B cell (primary cell): ENCODE data around the gene LYZL6. TPM values are rescaled to one million over a fixed set of nuclear protein-coding genes. Genes with fewer than 3 reads are reported as not detected.

ENCODE experiments used
- ATAC-seq: fragments of 200-7000 bp; cut with Tn5 transposase; one replicate; pipeline ENCODE4 v1.10.0; 2021; ENCODE audit warnings: low read depth, mild to moderate bottlenecking, moderate number of reproducible peaks, moderate library complexity
- CTCF ChIA-PET: fragments of 350-600 bp; sonication (Branson Sonifier 250); formaldehyde crosslinking; loops from one replicate; lab custom pipeline; 2021; ENCODE audit warnings: antibody characterized with exemption, inconsistent platforms; lab: Charles Lee
- POLR2A ChIA-PET: fragments of 350-600 bp; sonication (Branson Sonifier 250); formaldehyde crosslinking; loops from one replicate; lab custom pipeline; 2021; ENCODE audit warnings: antibody characterized with exemption; lab: Charles Lee
- DNase-seq: peaks from one replicate; pipeline ENCODE4 v3.0.0; 2013
- H2AFZ ChIP-seq: 2 replicates; pipeline ENCODE4 v1.6.1; 2012; ENCODE audit warnings: mild to moderate bottlenecking, low read depth, low read length; ENCODE audit not compliant: insufficient read depth, poor library complexity, severe bottlenecking
- H3K27ac ChIP-seq, 2 donors: 1 replicate in 1 of 2; 2 replicates in 1 of 2; pipeline ENCODE4 v1.5.1; 2012 to 2013; ENCODE audit warnings: low read length in 2 of 2, mild to moderate bottlenecking in 2 of 2, moderate library complexity in 1 of 2
- H3K27me3 ChIP-seq, 4 experiments: fragments of 200-600 bp in 1 of 4; sonication (generic) in 1 of 4; replicated peaks in 1 of 4; 1 replicate in 2 of 4; 2 replicates in 2 of 4; pipeline versions ENCODE4 v1.6.1 to v1.7.0; 2013 to 2016; ENCODE audit warnings: low read length in 3 of 4, mild to moderate bottlenecking in 2 of 4, mixed read lengths in 1 of 4, moderate library complexity in 1 of 4; ENCODE audit not compliant: insufficient read depth in 4 of 4, control insufficient read depth in 3 of 4; ENCODE audit errors: control extremely low read depth in 1 of 4
- H3K36me3 ChIP-seq, 2 experiments: replicated peaks in 1 of 2; 1 replicate in 1 of 2; 2 replicates in 1 of 2; pipeline versions ENCODE4 v1.6.1 to v1.7.1; 2013; ENCODE audit warnings: low read length in 1 of 2; ENCODE audit not compliant: insufficient read depth in 2 of 2, control insufficient read depth in 1 of 2; ENCODE audit errors: control extremely low read depth in 1 of 2, extremely low read depth in 1 of 2
- H3K4me1 ChIP-seq, 2 donors: fragments of 200-600 bp in 1 of 2; sonication (generic) in 1 of 2; 1 replicate in 1 of 2; 2 replicates in 1 of 2; pipeline versions ENCODE4 v1.5.1 to v1.6.1; 2013 to 2017; ENCODE audit warnings: low read length in 2 of 2; ENCODE audit not compliant: control insufficient read depth in 2 of 2, insufficient read depth in 2 of 2
- H3K4me2 ChIP-seq: replicated peaks from 2 replicates; pipeline ENCODE3; 2012; ENCODE audit warnings: mild to moderate bottlenecking, low read depth, low read length; ENCODE audit not compliant: poor library complexity, severe bottlenecking
- H3K4me3 ChIP-seq, 5 experiments: fragments of 200-600 bp in 1 of 5; sonication (generic) in 1 of 5; 1 replicate in 3 of 5; 2 replicates in 2 of 5; pipeline versions ENCODE4 v1.5.1 to v1.7.0; 2011 to 2016; ENCODE audit warnings: low read length in 4 of 5, mild to moderate bottlenecking in 4 of 5, low read depth in 2 of 5, control low read depth in 1 of 5, moderate library complexity in 1 of 5; ENCODE audit not compliant: insufficient read depth in 1 of 5; ENCODE audit errors: control extremely low read depth in 1 of 5, extremely low read depth in 1 of 5
- H3K79me2 ChIP-seq: fragments of 200-600 bp; sonication (generic); one replicate; pipeline ENCODE4 v1.6.0; 2016; ENCODE audit warnings: low read length; ENCODE audit not compliant: control insufficient read depth, insufficient read depth
- H3K9ac ChIP-seq: fragments of 200-600 bp; sonication (generic); 2 replicates; pipeline ENCODE4 v1.6.1; 2017; ENCODE audit warnings: mild to moderate bottlenecking, low read length, moderate library complexity
- H3K9me3 ChIP-seq, 3 donors: one replicate each; pipeline versions ENCODE4 v1.6.1 to v1.7.1; 2013; ENCODE audit warnings: low read length in 2 of 3; ENCODE audit not compliant: control insufficient read depth in 2 of 3, insufficient read depth in 1 of 3; ENCODE audit errors: control extremely low read depth in 1 of 3
- H4K20me1 ChIP-seq: 2 replicates; pipeline ENCODE4 v1.6.0; 2012; ENCODE audit warnings: mild to moderate bottlenecking, low read length; ENCODE audit not compliant: insufficient read depth, control insufficient read depth, poor library complexity, severe bottlenecking
- H3K27ac Mint-ChIP-seq: one replicate; pipeline ENCODE4 v1.8.0; 2021; ENCODE audit warnings: mixed read lengths
- H3K27me3 Mint-ChIP-seq: one replicate; pipeline ENCODE4 v1.8.0; 2021; ENCODE audit warnings: mixed read lengths
- H3K4me1 Mint-ChIP-seq: one replicate; pipeline ENCODE4 v1.8.0; 2021; ENCODE audit warnings: mixed read lengths
- H3K4me3 Mint-ChIP-seq: one replicate; pipeline ENCODE4 v1.8.0; 2021; ENCODE audit warnings: mixed read lengths
- H3K9me3 Mint-ChIP-seq: one replicate; pipeline ENCODE4 v1.8.0; 2022; ENCODE audit warnings: mixed read lengths; ENCODE audit not compliant: insufficient read depth
- EZH2 ChIP-seq: IDR thresholded peaks from 2 replicates; pipeline ENCODE4 v1.6.1; 2012; ENCODE audit warnings: borderline replicate concordance, low read depth, mild to moderate bottlenecking, moderate library complexity, low read length; ENCODE audit not compliant: insufficient read depth, poor library complexity, severe bottlenecking
- WGBS: methylation state at CpG from one replicate; pipeline ENCODE4 v1.1.5; 2013; ENCODE audit warnings: missing lambda C conversion rate; ENCODE audit not compliant: insufficient coverage; 5-methylcytosine and 5-hydroxymethylcytosine counted together
- intact Hi-C: fragments of 100-400 bp; cut with micrococcal nuclease; formaldehyde crosslinking; loops from one replicate; pipeline ENCODE4 v1.10.0; 2022
- polyA plus RNA-seq: library from polyadenylated mRNA; depleted of rRNA; stranded (reverse); fragments of >200 nt; gene quantifications from 2 replicates; pipeline ENCODE4 v1.2.3, GENCODE V29; 2012
- total RNA-seq, 2 donors: library from RNA; stranded (reverse); fragments of 120-200 nt in 1 of 2; gene quantifications; 1 replicate in 1 of 2; 2 replicates in 1 of 2; pipeline versions ENCODE4 v1.2.3 to v1.2.4, GENCODE V29; 2013 to 2022
- TF ChIP-seq, protein P1 (sequence below): fragments of 200-600 bp; IDR thresholded peaks from one replicate; pipeline ENCODE4 v1.8.0; 2022; ENCODE audit warnings: antibody characterized with exemption, mild to moderate bottlenecking

Gene LYZL6
- total and polyA plus RNA-seq, 2 donors (not counting 1 experiment from before 2014, with no cell fraction given), result not detected

GRCh38 chr17:35892091-35893035, 51.1 kb downstream of the LYZL6 start:
- Mint-ChIP-seq H3K4me3 (no peak overlapping the region), H3K9me3 (no peaks in the 10 kb centered on the region), H3K27ac (no peak overlapping the region), H3K27me3 (peaks cover 6% of the 10 kb centered on the region), H3K4me1 (no peaks in the 10 kb centered on the region)
- POLR2A ChIA-PET, result interaction anchor here (0.7 kb wide), 1 partner anchor 64 kb away, joined by 3 read pairs; no protein-coding TSS in a partner anchor
- Histone ChIP-seq H3K9me3 (peaks cover 0 to 2% (median 0%) of the 10 kb centered on the region in 3 donors), H3K27ac (no peak overlapping the region), H3K9ac (no peak overlapping the region), H4K20me1 (no peaks in the 10 kb centered on the region), H3K4me3 (no peak overlapping the region), H2AFZ (no peak overlapping the region), H3K4me1 (no peaks in the 10 kb centered on the region), H3K79me2 (no peaks in the 10 kb centered on the region), H3K27me3 (peaks cover 0 to 6% (median 0%) of the 10 kb centered on the region in 4 experiments), H3K4me2 (no peak overlapping the region), H3K36me3 (no peaks in the 10 kb centered on the region)
- intact Hi-C loops, result no loop called here
- no CpG with 5 or more reads among the region's 6 CpGs for WGBS
- CTCF ChIA-PET, result no interaction called here
- no peak for TF ChIP-seq EZH2
- TF ChIP-seq, protein P1, sequence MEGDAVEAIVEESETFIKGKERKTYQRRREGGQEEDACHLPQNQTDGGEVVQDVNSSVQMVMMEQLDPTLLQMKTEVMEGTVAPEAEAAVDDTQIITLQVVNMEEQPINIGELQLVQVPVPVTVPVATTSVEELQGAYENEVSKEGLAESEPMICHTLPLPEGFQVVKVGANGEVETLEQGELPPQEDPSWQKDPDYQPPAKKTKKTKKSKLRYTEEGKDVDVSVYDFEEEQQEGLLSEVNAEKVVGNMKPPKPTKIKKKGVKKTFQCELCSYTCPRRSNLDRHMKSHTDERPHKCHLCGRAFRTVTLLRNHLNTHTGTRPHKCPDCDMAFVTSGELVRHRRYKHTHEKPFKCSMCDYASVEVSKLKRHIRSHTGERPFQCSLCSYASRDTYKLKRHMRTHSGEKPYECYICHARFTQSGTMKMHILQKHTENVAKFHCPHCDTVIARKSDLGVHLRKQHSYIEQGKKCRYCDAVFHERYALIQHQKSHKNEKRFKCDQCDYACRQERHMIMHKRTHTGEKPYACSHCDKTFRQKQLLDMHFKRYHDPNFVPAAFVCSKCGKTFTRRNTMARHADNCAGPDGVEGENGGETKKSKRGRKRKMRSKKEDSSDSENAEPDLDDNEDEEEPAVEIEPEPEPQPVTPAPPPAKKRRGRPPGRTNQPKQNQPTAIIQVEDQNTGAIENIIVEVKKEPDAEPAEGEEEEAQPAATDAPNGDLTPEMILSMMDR, result no peak
- DNase-seq (no peak), ATAC-seq (no peak)

- ATAC-seq (no peak), DNase-seq (no peak)
- Mint-ChIP-seq H3K9me3 (no peaks in the 10 kb centered on the region), H3K4me1 (no peaks in the 10 kb centered on the region), H3K27me3 (peaks cover 6% of the 10 kb centered on the region), H3K27ac (no peak overlapping the region), H3K4me3 (no peak overlapping the region)
- TF ChIP-seq, protein P1, result no peak
- no peak for TF ChIP-seq EZH2
- no peaks in the 10 kb centered on the region for H3K4me1 ChIP-seq
- intact Hi-C loops, result no loop called here
- H3K4me3 ChIP-seq, result no peak overlapping the region
- H3K36me3 ChIP-seq, result no peaks in the 10 kb centered on the region
- H3K79me2 ChIP-seq, result no peaks in the 10 kb centered on the region
- peaks cover 0 to 3% (median 0%) of the 10 kb centered on the region in 4 experiments for H3K27me3 ChIP-seq
- H3K9ac ChIP-seq, result no peak overlapping the region
- no peaks in the 10 kb centered on the region for H4K20me1 ChIP-seq
- 100% methylated on average over 2 of the region's 4 CpGs for WGBS
- no peak overlapping the region for H2AFZ ChIP-seq
- POLR2A ChIA-PET, result no interaction called here
- no peaks in the 10 kb centered on the region for H3K9me3 ChIP-seq
- no peak overlapping the region for H3K27ac ChIP-seq
- CTCF ChIA-PET, result no interaction called here
- H3K4me2 ChIP-seq, result no peak overlapping the region
These were observed 52.2 kb downstream of the LYZL6 start for GRCh38 chr17:35891269-35891668.
